Activated naive CD4-positive, alpha-beta T cell treated with anti-CD3 and anti-CD28 coated beads, Interleukin-2, amount 10 ng/mL, durations not matched to agents 7 days and 5 days (primary cell): ENCODE measurements around the gene IRS2.

ENCODE experiments used
- CTCF ChIA-PET: fragments of 350-600 bp; sonication (Branson Sonifier 250); formaldehyde crosslinking; loops from one replicate; lab custom pipeline; 2021; ENCODE audit warnings: antibody characterized with exemption; lab: Charles Lee
- DNase-seq: peaks from one replicate; pipeline ENCODE4 v3.0.0-alpha.2; 2020
- H3K27ac Mint-ChIP-seq: one replicate; pipeline ENCODE4 v1.8.0; 2021; ENCODE audit warnings: mild to moderate bottlenecking, moderate library complexity, mixed read lengths
- H3K27me3 Mint-ChIP-seq: one replicate; pipeline ENCODE4 v1.8.0; 2021; ENCODE audit warnings: mild to moderate bottlenecking, mixed read lengths
- H3K36me3 Mint-ChIP-seq: one replicate; pipeline ENCODE4 v1.8.0; 2021; ENCODE audit warnings: mixed read lengths
- H3K4me1 Mint-ChIP-seq: one replicate; pipeline ENCODE4 v1.8.0; 2021; ENCODE audit warnings: mixed read lengths
- H3K4me3 Mint-ChIP-seq: one replicate; pipeline ENCODE4 v1.8.0; 2021; ENCODE audit warnings: mild to moderate bottlenecking, moderate library complexity, mixed read lengths
- H3K9me3 Mint-ChIP-seq: one replicate; pipeline ENCODE4 v1.8.0; 2021; ENCODE audit warnings: mixed read lengths

Gene IRS2

GRCh38 chr13:109719962-109720646 is 66.3 kb downstream of the IRS2 start:
- CTCF ChIA-PET = interaction anchor here (1.2 kb wide), 1 partner anchor 110 kb away, joined by 3 read pairs; no protein-coding TSS in a partner anchor
- H3K9me3 Mint-ChIP-seq = no peaks in the 10 kb centered on the region

GRCh38 chr13:109718726-109719125 is 67.7 kb downstream of the IRS2 start:
- Mint-ChIP-seq H3K4me3 (no peak overlapping the region), H3K27me3 (peaks cover 23% of the 10 kb centered on the region), H3K9me3 (no peaks in the 10 kb centered on the region), H3K36me3 (no peaks in the 10 kb centered on the region), H3K27ac (no peak overlapping the region), H3K4me1 (no peaks in the 10 kb centered on the region)
- CTCF ChIA-PET = no interaction called here
- DNase-seq = no peak

More at GRCh38 chr13:109719962-109720646, 66.3 kb downstream of the IRS2 start:
- no peak for DNase-seq
- H3K36me3 Mint-ChIP-seq = no peaks in the 10 kb centered on the region
- no peaks in the 10 kb centered on the region for H3K4me1 Mint-ChIP-seq
- H3K4me3 Mint-ChIP-seq = no peak overlapping the region
- peaks cover 27% of the 10 kb centered on the region for H3K27me3 Mint-ChIP-seq
- H3K27ac Mint-ChIP-seq = no peak overlapping the region

- Mint-ChIP-seq H3K27me3 (peaks cover 23% of the 10 kb centered on the region), H3K4me3 (no peak overlapping the region), H3K27ac (no peak overlapping the region), H3K36me3 (no peaks in the 10 kb centered on the region), H3K9me3 (no peaks in the 10 kb centered on the region), H3K4me1 (no peaks in the 10 kb centered on the region)
- DNase-seq = no peak
- CTCF ChIA-PET = no interaction called here
Observed at GRCh38 chr13:109717686-109718085, 68.7 kb downstream of the IRS2 start.

- Mint-ChIP-seq H3K4me3 (no peak overlapping the region), H3K4me1 (no peaks in the 10 kb centered on the region), H3K9me3 (no peaks in the 10 kb centered on the region), H3K36me3 (no peaks in the 10 kb centered on the region), H3K27ac (no peak overlapping the region), H3K27me3 (peaks cover 18% of the 10 kb centered on the region)
- CTCF ChIA-PET = no interaction called here
- no peak for DNase-seq
Observed at GRCh38 chr13:109715902-109716301, 70.5 kb downstream of the IRS2 start.

- CTCF ChIA-PET = no interaction called here
- no peak for DNase-seq
- Mint-ChIP-seq H3K36me3 (no peaks in the 10 kb centered on the region), H3K4me1 (no peaks in the 10 kb centered on the region), H3K27ac (no peak overlapping the region), H3K4me3 (no peak overlapping the region), H3K27me3 (peaks cover 6% of the 10 kb centered on the region), H3K9me3 (no peaks in the 10 kb centered on the region)
Observed at GRCh38 chr13:109713681-109714080, 72.7 kb downstream of the IRS2 start.

- no peaks in the 10 kb centered on the region for H3K9me3 Mint-ChIP-seq
- CTCF ChIA-PET = no interaction called here
- H3K4me3 Mint-ChIP-seq = no peak overlapping the region
- H3K4me1 Mint-ChIP-seq = no peaks in the 10 kb centered on the region
- no peak for DNase-seq
- no peaks in the 10 kb centered on the region for H3K36me3 Mint-ChIP-seq
- no peak overlapping the region for H3K27ac Mint-ChIP-seq
- H3K27me3 Mint-ChIP-seq = peaks cover 3% of the 10 kb centered on the region
Observed at GRCh38 chr13:109712124-109712722, 74.2 kb downstream of the IRS2 start.

- Mint-ChIP-seq H3K4me1 (peaks cover 4% of the 10 kb centered on the region), H3K27ac (no peak overlapping the region), H3K9me3 (no peaks in the 10 kb centered on the region), H3K27me3 (peaks cover 35% of the 10 kb centered on the region), H3K4me3 (no peak overlapping the region), H3K36me3 (no peaks in the 10 kb centered on the region)
- CTCF ChIA-PET = no interaction called here
- no peak for DNase-seq
Observed at GRCh38 chr13:109707742-109708617, 78.4 kb downstream of the IRS2 start.

GRCh38 chr13:109707044-109707741 is 79.2 kb downstream of the IRS2 start:
- H3K4me3 Mint-ChIP-seq = no peak overlapping the region
- peaks cover 35% of the 10 kb centered on the region for H3K27me3 Mint-ChIP-seq
- CTCF ChIA-PET = no interaction called here
- no peaks in the 10 kb centered on the region for H3K9me3 Mint-ChIP-seq
- H3K27ac Mint-ChIP-seq = no peak overlapping the region
- no peaks in the 10 kb centered on the region for H3K36me3 Mint-ChIP-seq
- peaks cover 4% of the 10 kb centered on the region for H3K4me1 Mint-ChIP-seq
- DNase-seq = no peak

GRCh38 chr13:109706015-109706715 is 80.2 kb downstream of the IRS2 start:
- CTCF ChIA-PET = no interaction called here
- Mint-ChIP-seq H3K9me3 (no peaks in the 10 kb centered on the region), H3K36me3 (no peaks in the 10 kb centered on the region), H3K27ac (no peak overlapping the region), H3K27me3 (peaks cover 35% of the 10 kb centered on the region), H3K4me3 (no peak overlapping the region), H3K4me1 (peaks cover 4% of the 10 kb centered on the region)
- DNase-seq = no peak

- no peak overlapping the region for H3K4me3 Mint-ChIP-seq
- H3K4me1 Mint-ChIP-seq = peaks cover 4% of the 10 kb centered on the region
- H3K9me3 Mint-ChIP-seq = no peaks in the 10 kb centered on the region
- H3K27me3 Mint-ChIP-seq = peaks cover 35% of the 10 kb centered on the region
- H3K27ac Mint-ChIP-seq = peak overlapping the region; percentile 49
- no peaks in the 10 kb centered on the region for H3K36me3 Mint-ChIP-seq
- no peak for DNase-seq
- CTCF ChIA-PET = interaction anchor here (1.2 kb wide), 1 partner anchor 10 kb away, joined by 3 read pairs; no protein-coding TSS in a partner anchor
Observed at GRCh38 chr13:109704771-109705635, 81.4 kb downstream of the IRS2 start.

- CTCF ChIA-PET = no interaction called here
- no peak for DNase-seq
- no peak overlapping the region for H3K4me3 Mint-ChIP-seq
- H3K27me3 Mint-ChIP-seq = peaks cover 35% of the 10 kb centered on the region
- no peaks in the 10 kb centered on the region for H3K9me3 Mint-ChIP-seq
- H3K36me3 Mint-ChIP-seq = no peaks in the 10 kb centered on the region
- H3K4me1 Mint-ChIP-seq = peaks cover 4% of the 10 kb centered on the region
- no peak overlapping the region for H3K27ac Mint-ChIP-seq
Observed at GRCh38 chr13:109703250-109703649, 83.1 kb downstream of the IRS2 start.
